ENCODE measurements around the gene BABAM2.

Gene BABAM2

GRCh38 chr2:28209261-28209691, 318.7 kb downstream of the BABAM2 start:
- no peak for DNase-seq (ENCODE audit: low spot score)

DNA sequence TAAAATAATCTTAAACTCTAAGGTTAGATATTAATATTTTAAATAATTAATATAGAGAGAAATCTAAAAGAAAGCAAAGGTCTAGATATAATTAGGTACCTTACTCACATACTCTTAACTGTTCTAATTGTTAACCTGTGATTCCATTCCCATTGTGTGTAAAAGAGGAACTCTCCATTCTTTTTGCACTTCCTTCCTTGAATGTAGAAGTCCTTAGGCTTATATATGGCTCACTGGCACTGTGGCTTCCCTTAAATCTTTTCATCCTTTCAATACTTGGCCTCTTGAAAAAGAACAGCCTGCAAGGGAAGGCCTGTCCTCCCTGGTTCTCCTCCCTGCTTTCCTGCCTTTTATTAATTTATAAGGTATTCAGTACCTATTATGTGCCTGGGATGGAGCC, 319.3 kb downstream of the BABAM2 start:
- DNase-seq (ENCODE audit: low spot score) = no peak

DNA sequence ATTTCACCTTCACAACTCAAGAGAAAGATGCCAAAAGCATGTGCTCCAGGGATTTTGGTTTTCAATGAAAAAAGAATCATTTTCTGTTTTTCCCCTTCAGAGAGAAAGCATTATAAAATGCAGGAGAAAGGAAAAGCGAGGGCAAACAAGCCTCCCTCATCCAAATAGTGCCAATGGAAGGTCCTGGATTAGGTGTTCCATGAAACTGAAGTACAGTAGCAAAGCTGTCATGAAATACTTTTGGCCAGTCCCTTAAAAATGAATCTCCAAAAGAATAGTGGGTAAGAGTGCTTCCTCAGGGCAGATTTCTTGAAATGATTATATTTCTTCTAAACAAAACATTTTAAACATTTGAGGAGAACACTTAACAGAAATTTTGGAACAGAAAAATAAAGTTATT, 320.0 kb downstream of the BABAM2 start:
- DNase-seq (ENCODE audit: low spot score) = no peak

- DNase-seq (ENCODE audit: low spot score) = no peak
Measured at GRCh38 chr2:28216331-28216730, 325.8 kb downstream of the BABAM2 start.

- no peak for DNase-seq (ENCODE audit: low spot score)
Measured at GRCh38 chr2:28217042-28217740, 326.7 kb downstream of the BABAM2 start.

GRCh38 chr2:28219138-28219537, 328.6 kb downstream of the BABAM2 start:
- no peak for DNase-seq (ENCODE audit: low spot score)

GRCh38 chr2:28219758-28220368, 329.3 kb downstream of the BABAM2 start:
- DNase-seq (ENCODE audit: low spot score) = no peak

GRCh38 chr2:28224648-28225472, 334.3 kb downstream of the BABAM2 start:
- DNase-seq (ENCODE audit: low spot score) = no peak

DNA sequence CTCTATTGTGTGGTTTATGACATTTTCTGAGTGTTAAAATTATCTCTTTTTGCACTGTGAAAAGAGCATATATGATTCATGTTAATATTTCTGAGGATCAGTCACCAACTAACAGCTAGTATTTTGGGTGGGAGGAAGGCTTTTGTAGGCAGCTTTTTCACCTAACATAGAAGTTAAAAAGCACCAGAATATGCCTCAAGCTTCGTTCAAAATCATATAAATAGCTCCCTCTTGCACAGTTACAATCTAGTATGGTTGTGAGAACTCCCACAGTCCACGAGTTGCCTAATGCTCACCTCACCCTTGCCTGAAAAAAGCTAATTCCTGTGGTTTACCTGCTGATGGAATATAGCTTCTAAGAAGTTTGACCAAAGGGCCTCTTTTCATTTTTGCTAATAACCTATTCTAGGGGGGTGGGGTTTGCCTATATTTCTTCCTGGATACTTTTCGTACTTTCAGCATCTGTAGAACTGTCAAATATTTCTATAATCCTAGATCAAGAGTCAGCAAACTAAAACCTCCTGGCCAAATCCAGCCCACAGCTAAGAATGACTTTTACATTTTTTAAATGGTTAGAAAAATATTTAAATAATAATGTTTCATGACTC, 335.0 kb downstream of the BABAM2 start:
- DNase-seq (ENCODE audit: low spot score) = no peak

- DNase-seq (ENCODE audit: low spot score) = no peak
Measured at GRCh38 chr2:28226558-28226957, 336.0 kb downstream of the BABAM2 start.

DNA sequence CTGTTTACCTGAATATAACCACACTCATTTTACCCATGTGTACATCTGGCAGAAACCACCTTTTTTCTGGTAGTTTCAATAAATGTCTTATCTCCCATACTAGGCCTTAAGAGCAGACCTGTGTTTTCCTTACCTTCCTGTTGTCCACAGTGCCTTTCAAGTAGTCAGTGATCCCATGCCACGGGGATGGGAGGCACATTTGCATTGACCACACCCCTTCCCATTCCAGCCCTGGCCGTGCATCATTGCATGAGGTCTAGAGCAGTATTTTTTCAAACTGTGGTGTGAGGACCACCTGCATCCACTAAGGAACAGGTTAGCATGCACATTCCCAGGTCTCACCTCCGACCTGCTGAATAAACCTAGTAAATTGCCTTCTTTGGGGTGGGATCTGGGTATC, 337.0 kb downstream of the BABAM2 start:
- no peak for DNase-seq (ENCODE audit: low spot score)

- no peak for DNase-seq (ENCODE audit: low spot score)
Measured at GRCh38 chr2:28228434-28228995, 338.0 kb downstream of the BABAM2 start.

GRCh38 chr2:28231110-28231631, 340.6 kb downstream of the BABAM2 start:
- no peak for DNase-seq (ENCODE audit: low spot score)

- no peak for DNase-seq (ENCODE audit: low spot score)
Measured at GRCh38 chr2:28232295-28232694, 341.8 kb downstream of the BABAM2 start.

GRCh38 chr2:28233164-28233676, 342.7 kb downstream of the BABAM2 start:
- no peak for DNase-seq (ENCODE audit: low spot score)

DNA sequence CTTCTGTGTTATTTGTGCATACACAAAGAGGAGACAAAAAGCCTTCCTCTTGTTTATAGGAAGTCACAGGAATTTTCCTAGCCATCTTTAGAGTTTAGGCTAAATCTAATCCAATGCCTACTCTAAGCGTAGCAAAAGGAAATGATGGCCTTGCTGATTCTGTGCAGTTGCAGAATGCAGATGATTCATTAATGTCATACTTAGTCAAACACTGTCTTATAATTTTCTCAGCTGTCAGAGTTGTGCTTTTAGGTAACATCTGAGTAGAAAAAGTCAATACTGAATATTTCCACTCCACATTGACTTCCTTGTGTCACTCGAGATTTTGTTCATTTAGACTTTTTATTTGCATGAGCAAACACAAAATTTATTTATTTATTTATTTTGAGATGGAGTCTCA, 344.3 kb downstream of the BABAM2 start:
- DNase-seq (ENCODE audit: low spot score) = no peak

DNA sequence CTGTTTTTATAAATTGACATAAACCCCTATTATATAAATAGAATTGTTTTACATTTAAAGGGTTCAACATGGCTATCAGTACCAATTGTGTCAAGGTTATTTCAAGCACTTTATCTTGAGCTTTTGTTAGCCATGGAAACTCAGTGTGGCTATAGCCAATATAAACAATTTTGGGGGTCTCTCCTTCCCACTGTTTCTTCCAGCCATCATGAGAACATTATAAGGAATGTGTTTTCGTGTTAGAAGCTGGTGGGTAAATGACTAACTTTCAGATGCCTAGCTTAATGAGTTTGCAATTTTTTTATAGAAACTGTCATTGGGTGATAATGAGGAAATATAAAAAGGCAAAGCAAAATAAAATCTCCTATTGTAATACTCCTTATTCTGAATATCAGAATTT, 348.7 kb downstream of the BABAM2 start:
- no peak for DNase-seq (ENCODE audit: low spot score)

GRCh38 chr2:28240937-28241336, 350.4 kb downstream of the BABAM2 start:
- no peak for DNase-seq (ENCODE audit: low spot score)

DNA sequence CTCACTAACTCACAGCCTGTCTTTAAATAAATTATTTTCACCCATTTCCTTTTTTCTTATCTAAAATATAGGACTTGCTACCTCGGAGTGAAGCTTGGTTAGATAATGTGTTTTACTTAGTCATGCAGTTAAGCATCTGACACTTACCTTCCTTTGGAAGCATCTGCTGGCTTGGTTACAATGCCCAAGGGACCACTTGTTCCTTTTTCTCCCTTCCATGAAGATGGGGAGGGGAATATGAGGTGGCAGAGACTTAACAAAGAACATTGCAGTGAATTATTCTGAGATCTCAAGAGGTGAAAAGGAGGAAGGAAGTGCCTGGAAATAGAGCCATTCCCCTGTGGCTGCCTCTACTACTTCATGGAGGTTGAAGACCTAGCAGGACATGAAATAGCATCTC, 356.8 kb downstream of the BABAM2 start:
- DNase-seq (ENCODE audit: low spot score) = no peak

DNA sequence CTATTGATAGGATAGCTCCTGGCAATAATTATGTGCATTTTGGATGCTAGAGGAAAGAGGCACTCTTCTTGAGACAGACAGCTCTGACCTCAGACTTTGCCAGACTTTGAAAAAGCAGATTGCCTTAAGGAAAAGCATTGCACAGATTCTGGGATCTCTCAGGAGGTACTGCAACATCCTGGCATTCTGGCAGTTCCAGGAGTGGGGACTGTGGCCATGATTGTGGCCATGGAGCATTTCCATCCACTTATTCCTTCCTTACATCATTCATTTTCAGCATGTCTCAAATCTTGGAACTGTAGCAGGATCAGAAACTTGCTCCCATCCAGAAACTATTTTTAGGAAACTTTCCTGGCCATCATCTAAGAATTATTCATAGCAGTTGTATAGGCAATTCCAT, 357.2 kb downstream of the BABAM2 start:
- no peak for DNase-seq (ENCODE audit: low spot score)

DNA sequence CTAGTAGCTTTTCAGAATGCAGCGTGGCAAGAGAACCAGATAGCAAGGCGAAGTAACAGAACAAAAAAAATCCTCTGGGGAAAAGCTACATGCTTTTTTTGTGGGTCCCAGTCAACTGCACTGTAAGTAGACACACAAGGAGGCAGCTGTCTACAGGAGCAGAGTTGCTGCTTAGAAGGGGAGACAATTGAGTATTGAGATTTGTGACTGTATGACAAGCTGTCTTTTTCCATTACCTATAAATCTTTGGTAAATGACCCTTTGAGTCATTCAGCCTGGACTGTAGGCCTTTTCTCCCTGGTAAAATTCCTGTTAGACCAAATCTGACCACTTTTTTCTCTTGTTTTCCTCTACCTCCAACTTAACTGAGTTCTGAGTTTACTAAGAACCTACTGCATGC, 358.0 kb downstream of the BABAM2 start:
- no peak for DNase-seq (ENCODE audit: low spot score)

- DNase-seq (ENCODE audit: low spot score) = no peak
Measured at GRCh38 chr2:28250006-28250405, 359.5 kb downstream of the BABAM2 start.

All from D341Med (cell line).